Renal pelvis (tissue), 4 donors: ENCODE results near the gene ERN1. TPM values are rescaled to one million over a fixed set of nuclear protein-coding genes. Genes with fewer than 3 reads are reported as not detected.

Source experiments
- DNase-seq: peaks from one replicate; pipeline ENCODE4 v3.0.0-alpha.2; 2013
- polyA plus RNA-seq, 3 donors: library from polyadenylated mRNA; unstranded; fragments of 120-200 nt; gene quantifications; one replicate each; pipeline ENCODE4 v1.2.1, GENCODE V29; 2013; ENCODE audit not compliant: insufficient read length in 3 of 3

Gene ERN1
- polyA plus RNA-seq, 3 donors = 8.3 to 9.3 (median 8.7) TPM

GRCh38 chr17:64113006-64113405, 16.9 kb downstream of the ERN1 start:
- DNase-seq = no peak

- no peak for DNase-seq
These were observed 18.1 kb downstream of the ERN1 start for GRCh38 chr17:64111831-64112230.

- DNase-seq = no peak
These were observed 19.4 kb downstream of the ERN1 start for GRCh38 chr17:64110379-64111152.

- no peak for DNase-seq
These were observed 20.5 kb downstream of the ERN1 start for GRCh38 chr17:64109400-64109799.

GRCh38 chr17:64107500-64108236, 22.3 kb downstream of the ERN1 start:
- DNase-seq = no peak

- DNase-seq = no peak
These were observed 23.0 kb downstream of the ERN1 start for GRCh38 chr17:64106918-64107317.

- no peak for DNase-seq
These were observed 26.3 kb downstream of the ERN1 start for GRCh38 chr17:64103391-64104364.

- no peak for DNase-seq
These were observed 27.1 kb downstream of the ERN1 start for GRCh38 chr17:64102627-64103390.

GRCh38 chr17:64099543-64099942, 30.4 kb downstream of the ERN1 start:
- DNase-seq = no peak

- DNase-seq = no peak
These were observed 32.6 kb downstream of the ERN1 start for GRCh38 chr17:64097196-64097936.

- DNase-seq = no peak
These were observed 33.9 kb downstream of the ERN1 start for GRCh38 chr17:64096037-64096436.

GRCh38 chr17:64095144-64095882, 34.6 kb downstream of the ERN1 start:
- no peak for DNase-seq

- DNase-seq = no peak
These were observed 35.5 kb downstream of the ERN1 start for GRCh38 chr17:64094412-64094811.

- no peak for DNase-seq
These were observed 36.9 kb downstream of the ERN1 start for GRCh38 chr17:64092952-64093451.

GRCh38 chr17:64092113-64092512, 37.8 kb downstream of the ERN1 start:
- DNase-seq = no peak

GRCh38 chr17:64091571-64091970, 38.4 kb downstream of the ERN1 start:
- DNase-seq = no peak

- no peak for DNase-seq
These were observed 38.8 kb downstream of the ERN1 start for GRCh38 chr17:64091116-64091515.

- no peak for DNase-seq
These were observed 39.8 kb downstream of the ERN1 start for GRCh38 chr17:64090144-64090543.

GRCh38 chr17:64087252-64088005, 42.5 kb downstream of the ERN1 start:
- DNase-seq = no peak
